HG02798 (cell line): ENCODE results near the gene C5orf52.
"Not testable (repeated sequence)": the region's sequence is repeated elsewhere in the genome, so short reads cannot be mapped to it uniquely, and the experiment has no call there.

ENCODE experiments used
- ATAC-seq: cut with Tn5 transposase; IDR thresholded peaks from one replicate; pipeline ENCODE4 v1.9.1; 2021; ENCODE audit warnings: mild to moderate bottlenecking; ENCODE audit not compliant: unreplicated experiment, poor library complexity

Gene C5orf52

GRCh38 chr5:157674351-157674750 is 3.0 kb downstream of the C5orf52 start:
- ATAC-seq: not testable (repeated sequence)

GRCh38 chr5:157677931-157678330 is 6.6 kb downstream of the C5orf52 start:
- ATAC-seq: no peak

DNA sequence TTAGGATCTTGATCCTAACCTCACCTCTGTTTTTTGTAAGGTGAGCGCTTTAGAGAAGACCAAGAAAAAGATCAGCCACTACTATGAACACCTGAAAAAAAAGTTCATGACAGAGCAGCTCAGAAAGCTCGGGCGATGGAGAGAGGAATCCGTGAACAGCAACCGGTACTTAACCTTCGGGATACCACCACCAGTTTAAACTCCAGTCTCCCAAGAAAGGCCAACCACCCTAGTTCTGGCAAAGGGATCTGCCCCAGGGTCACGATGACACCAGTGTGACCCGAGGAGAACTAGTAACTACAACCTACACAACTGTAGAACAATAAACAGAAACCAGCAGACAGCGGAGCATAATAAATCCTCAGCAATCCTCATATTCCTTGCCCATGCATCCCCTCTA is 8.5 kb downstream of the C5orf52 start:
- ATAC-seq: no peak

GRCh38 chr5:157680239-157680638 is 8.9 kb downstream of the C5orf52 start:
- ATAC-seq: no peak

GRCh38 chr5:157681048-157681447 is 9.7 kb downstream of the C5orf52 start:
- ATAC-seq: no peak

DNA sequence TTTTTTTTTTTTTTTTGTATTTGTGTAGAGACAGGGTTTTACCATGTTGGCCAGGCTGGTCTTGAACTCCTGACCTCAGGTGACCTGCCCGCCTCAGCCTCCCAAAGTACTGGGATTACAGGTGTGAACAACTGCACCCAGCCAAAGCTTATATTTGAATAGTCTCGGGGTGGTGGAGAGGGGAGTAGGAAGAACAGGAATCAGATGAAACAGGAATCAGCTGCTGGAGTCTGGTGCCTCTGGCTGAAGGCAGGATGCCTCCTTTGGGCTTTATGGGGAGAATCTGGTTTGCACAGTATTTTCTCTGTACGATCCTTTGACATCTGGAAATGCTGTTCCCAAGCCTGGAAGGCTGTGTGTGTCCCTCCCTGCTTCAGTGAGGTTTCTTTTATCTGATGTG is 10.9 kb downstream of the C5orf52 start:
- ATAC-seq: no peak

GRCh38 chr5:157686276-157687197 is 15.2 kb downstream of the C5orf52 start:
- not testable (repeated sequence) for ATAC-seq

- no peak for ATAC-seq
Observed at GRCh38 chr5:157687198-157687554, 15.8 kb downstream of the C5orf52 start.

GRCh38 chr5:157689942-157690689 is 18.8 kb downstream of the C5orf52 start:
- ATAC-seq: no peak

GRCh38 chr5:157690690-157691433 is 19.5 kb downstream of the C5orf52 start:
- no peak for ATAC-seq

- not testable (repeated sequence) for ATAC-seq
Observed at GRCh38 chr5:157693816-157694215, 22.5 kb downstream of the C5orf52 start.

DNA sequence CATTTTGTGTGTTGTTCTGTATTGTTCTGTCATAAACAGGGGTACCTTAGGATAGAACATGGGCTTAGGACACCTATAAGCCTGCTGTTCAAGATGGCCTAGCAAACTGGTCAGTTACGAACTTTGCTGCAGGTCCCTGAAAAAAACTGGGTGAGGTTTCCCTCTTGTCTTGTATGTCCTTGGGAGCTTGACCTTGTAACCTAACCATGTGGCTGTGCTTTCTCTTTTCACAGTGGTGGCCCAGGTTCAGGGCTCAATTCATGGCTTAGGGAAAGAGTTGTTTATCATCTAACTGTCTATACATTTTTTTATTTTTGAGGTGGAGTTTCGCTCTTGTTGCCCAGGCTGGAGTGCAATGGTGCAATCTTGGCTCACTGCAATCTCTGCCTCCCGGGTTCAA is 24.8 kb downstream of the C5orf52 start:
- ATAC-seq: not testable (repeated sequence)

DNA sequence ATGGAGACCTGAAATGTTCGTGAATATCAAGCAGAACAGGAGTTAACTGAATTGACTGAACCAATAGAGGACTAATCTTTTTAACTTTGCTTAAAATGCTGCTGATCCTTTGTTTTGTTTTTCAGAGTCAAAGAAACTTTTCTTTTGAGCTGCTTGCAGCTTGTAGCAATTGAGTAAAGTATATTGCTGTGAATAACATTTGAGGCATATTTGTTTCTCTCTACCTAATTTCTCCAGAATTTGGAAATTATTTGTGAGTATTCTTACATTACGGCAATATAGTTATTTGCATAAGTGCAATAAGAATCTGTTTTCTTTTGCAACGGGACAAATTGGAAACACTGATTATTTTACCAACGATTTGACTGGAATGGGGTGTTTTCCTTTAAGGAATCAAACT is 27.3 kb downstream of the C5orf52 start:
- not testable (repeated sequence) for ATAC-seq

- ATAC-seq: no peak
Observed at GRCh38 chr5:157703736-157704135, 32.4 kb downstream of the C5orf52 start.

- no peak for ATAC-seq
Observed at GRCh38 chr5:157708866-157709265, 37.5 kb downstream of the C5orf52 start.

- no peak for ATAC-seq
Observed at GRCh38 chr5:157709346-157709745, 38.0 kb downstream of the C5orf52 start.

DNA sequence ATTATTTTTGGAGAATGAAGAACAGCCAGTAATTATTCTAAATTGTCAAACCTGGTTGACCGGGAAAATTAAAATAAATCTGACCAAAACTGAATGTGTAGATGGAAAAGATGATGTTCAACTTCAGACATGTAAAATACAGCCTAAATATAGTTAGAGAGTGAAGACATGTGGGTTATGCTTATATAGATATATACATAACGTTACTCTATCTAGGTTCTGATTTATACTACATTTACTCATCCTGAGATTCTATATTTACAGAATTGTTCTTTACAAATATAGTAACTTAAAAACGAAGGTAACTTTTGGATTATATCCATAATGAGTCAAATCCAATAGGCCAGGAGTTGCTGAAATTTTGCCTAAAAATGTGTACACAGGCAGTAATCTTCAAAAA is 39.1 kb downstream of the C5orf52 start:
- no peak for ATAC-seq

DNA sequence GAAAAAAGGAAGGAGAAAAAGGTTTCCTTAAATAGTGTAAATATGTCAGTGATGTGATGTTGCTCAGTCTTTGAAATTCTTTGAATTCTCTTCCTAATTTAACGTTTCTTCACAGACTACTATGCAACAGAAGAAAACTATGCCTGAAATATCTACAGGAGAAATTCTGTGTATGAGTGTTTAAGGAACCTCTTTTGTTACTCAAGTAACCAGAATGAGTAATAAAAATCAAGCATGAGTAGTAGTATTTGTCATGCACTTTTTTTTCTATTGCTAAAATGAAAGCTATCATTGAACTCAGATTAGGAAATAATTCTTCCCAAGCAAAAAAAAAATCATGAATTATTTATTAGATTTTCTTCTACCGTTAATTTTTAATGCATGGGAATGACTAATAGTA is 39.5 kb downstream of the C5orf52 start:
- no peak for ATAC-seq

- ATAC-seq: no peak
Observed at GRCh38 chr5:157713830-157714595, 42.7 kb downstream of the C5orf52 start.

DNA sequence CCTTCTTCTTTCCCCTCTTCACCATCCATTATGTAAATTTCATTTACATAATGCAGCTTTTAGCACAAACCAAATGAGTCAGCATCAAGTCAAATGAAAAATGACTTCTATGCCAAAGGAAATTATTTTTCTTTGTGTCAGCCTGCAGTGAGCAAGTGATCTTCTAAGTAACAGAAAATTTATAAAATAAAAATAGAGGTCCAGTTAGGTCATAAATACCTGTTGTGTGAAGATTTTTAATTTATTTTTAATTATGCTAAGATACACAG is 43.2 kb downstream of the C5orf52 start:
- no peak for ATAC-seq
